MCF 10A (cell line): ENCODE measurements around the gene GPNMB. TPM values are rescaled to one million over a fixed set of nuclear protein-coding genes. Genes with fewer than 3 reads are reported as not detected.

ENCODE experiments used
- BruUV-seq: library from RNA; stranded (reverse); fragments of 400-500 nt; replicated peaks from 2 replicates; lab custom pipeline; 2021; lab: Mats Ljungman, UMichigan
- CTCF ChIA-PET: fragments of 300-600 bp; sonication (Branson Sonifier 250); formaldehyde crosslinking; extraction: SDS; loops from one replicate; lab custom pipeline; 2021; ENCODE audit warnings: antibody characterized with exemption, inconsistent platforms; lab: Yijun Ruan, JAX
- POLR2A ChIA-PET: fragments of 300-600, 350-650 bp; sonication (Branson Sonifier 250); formaldehyde crosslinking; extraction: SDS; loops from one replicate; lab custom pipeline; 2020; ENCODE audit warnings: antibody characterized with exemption, inconsistent platforms; lab: Yijun Ruan, JAX
- DNase-seq: peaks from one replicate; pipeline ENCODE4 v3.0.0-alpha.2; 2018; ENCODE audit not compliant: unreplicated experiment
- H3K27ac Mint-ChIP-seq: one replicate; pipeline ENCODE4 v1.8.0; 2022; ENCODE audit warnings: mild to moderate bottlenecking, low read depth, mixed read lengths; ENCODE audit not compliant: unreplicated experiment
- H3K27me3 Mint-ChIP-seq: one replicate; pipeline ENCODE4 v1.8.0; 2022; ENCODE audit warnings: mixed read lengths; ENCODE audit not compliant: insufficient read depth, unreplicated experiment
- H3K36me3 Mint-ChIP-seq: one replicate; pipeline ENCODE4 v1.8.0; 2022; ENCODE audit warnings: mild to moderate bottlenecking, moderate library complexity, mixed read lengths; ENCODE audit not compliant: insufficient read depth, unreplicated experiment
- H3K4me1 Mint-ChIP-seq: one replicate; pipeline ENCODE4 v1.8.0; 2022; ENCODE audit warnings: mixed read lengths; ENCODE audit not compliant: insufficient read depth, unreplicated experiment
- H3K4me3 Mint-ChIP-seq: one replicate; pipeline ENCODE4 v1.8.0; 2022; ENCODE audit warnings: mild to moderate bottlenecking, moderate library complexity, mixed read lengths; ENCODE audit not compliant: unreplicated experiment
- H3K9me3 Mint-ChIP-seq: one replicate; pipeline ENCODE4 v1.8.0; 2022; ENCODE audit warnings: mixed read lengths; ENCODE audit not compliant: unreplicated experiment
- CTCF ChIP-seq: fragments of 200-600 bp; IDR thresholded peaks from one replicate; pipeline ENCODE4 v1.8.0; 2022; ENCODE audit warnings: antibody characterized with exemption, mild to moderate bottlenecking; ENCODE audit not compliant: unreplicated experiment
- intact Hi-C: fragments of 100-400 bp; cut with micrococcal nuclease; formaldehyde crosslinking; loops from 2 replicates; pipeline ENCODE4 v1.14.1; 2022
- total RNA-seq: library from RNA; stranded (reverse); gene quantifications from 2 replicates; pipeline ENCODE4 v1.2.3, GENCODE V29; 2022

Gene GPNMB
- total RNA-seq, 1 experiment from 2014 or later = 1.1 TPM

- H3K27ac Mint-ChIP-seq = no peak overlapping the region
- CTCF ChIA-PET = interaction anchor here (1.3 kb wide), 1 partner anchor 61 kb away, joined by 3 read pairs; no protein-coding TSS in a partner anchor
These were observed 34.2 kb upstream of the GPNMB start for GRCh38 chr7:23212395-23212794.

GRCh38 chr7:23212841-23213240 is 33.7 kb upstream of the GPNMB start:
- Mint-ChIP-seq H3K27ac (no peak overlapping the region), H3K27me3 (no peaks in the 10 kb centered on the region), H3K9me3 (no peaks in the 10 kb centered on the region), H3K4me3 (no peak overlapping the region), H3K4me1 (no peaks in the 10 kb centered on the region), H3K36me3 (no peaks in the 10 kb centered on the region)
- intact Hi-C loops = no loop called here
- no peak for TF ChIP-seq CTCF
- ChIA-PET CTCF (interaction anchor here (1.3 kb wide), 1 partner anchor 60 kb away, joined by 3 read pairs; no protein-coding TSS in a partner anchor), POLR2A (interaction anchor here (1.1 kb wide), 1 partner anchor 30 kb away, joined by 4 read pairs; no protein-coding TSS in a partner anchor)
- no TSS peak for BruUV-seq
- DNase-seq = no peak

More at GRCh38 chr7:23212395-23212794, 34.2 kb upstream of the GPNMB start:
- BruUV-seq = no TSS peak
- TF ChIP-seq CTCF = no peak
- no peak overlapping the region for H3K4me3 Mint-ChIP-seq
- POLR2A ChIA-PET = interaction anchor here (1.1 kb wide), 1 partner anchor 29 kb away, joined by 4 read pairs; no protein-coding TSS in a partner anchor
- H3K4me1 Mint-ChIP-seq = peaks cover 4% of the 10 kb centered on the region
- no peak for DNase-seq
- H3K9me3 Mint-ChIP-seq = no peaks in the 10 kb centered on the region
- H3K36me3 Mint-ChIP-seq = no peaks in the 10 kb centered on the region
- no peaks in the 10 kb centered on the region for H3K27me3 Mint-ChIP-seq
- intact Hi-C loops = no loop called here

GRCh38 chr7:23213755-23214154 is 32.8 kb upstream of the GPNMB start:
- DNase-seq = no peak
- Mint-ChIP-seq H3K9me3 (no peaks in the 10 kb centered on the region), H3K36me3 (no peaks in the 10 kb centered on the region), H3K4me1 (no peaks in the 10 kb centered on the region), H3K27me3 (no peaks in the 10 kb centered on the region), H3K27ac (no peak overlapping the region), H3K4me3 (no peak overlapping the region)
- no TSS peak for BruUV-seq
- ChIA-PET CTCF (no interaction called here), POLR2A (interaction anchor here (1.1 kb wide), 1 partner anchor 30 kb away, joined by 4 read pairs; no protein-coding TSS in a partner anchor)
- intact Hi-C loops = no loop called here
- no peak for TF ChIP-seq CTCF

GRCh38 chr7:23214423-23214822 is 32.2 kb upstream of the GPNMB start:
- POLR2A ChIA-PET = no interaction called here
- no peaks in the 10 kb centered on the region for H3K36me3 Mint-ChIP-seq
- TF ChIP-seq CTCF = no peak

More at GRCh38 chr7:23214423-23214822, 32.2 kb upstream of the GPNMB start:
- CTCF ChIA-PET = no interaction called here
- Mint-ChIP-seq H3K4me3 (no peak overlapping the region), H3K27ac (no peak overlapping the region), H3K27me3 (no peaks in the 10 kb centered on the region), H3K4me1 (no peaks in the 10 kb centered on the region), H3K9me3 (no peaks in the 10 kb centered on the region)
- BruUV-seq = no TSS peak
- no peak for DNase-seq
- intact Hi-C loops = no loop called here
